Measurements from ENCODE around the gene MYH6.

- TF ChIP-seq CTCF (IDR thresholded peaks at IDR 0.05; ENCODE audit: insufficient read depth, low read depth, low read length) (no peak), EZH2 (IDR thresholded peaks at IDR 0.05; ENCODE audit: insufficient read depth, low read length) (no peak)
These were observed 48.2 kb downstream of the MYH6 start for GRCh38 chr14:23359722-23360447.
